ENCODE data around the gene POU5F1.
A peak's percentile ranks its signal among the peaks of the same experiment; 100 is the strongest.

POU5F1 gene

DNA sequence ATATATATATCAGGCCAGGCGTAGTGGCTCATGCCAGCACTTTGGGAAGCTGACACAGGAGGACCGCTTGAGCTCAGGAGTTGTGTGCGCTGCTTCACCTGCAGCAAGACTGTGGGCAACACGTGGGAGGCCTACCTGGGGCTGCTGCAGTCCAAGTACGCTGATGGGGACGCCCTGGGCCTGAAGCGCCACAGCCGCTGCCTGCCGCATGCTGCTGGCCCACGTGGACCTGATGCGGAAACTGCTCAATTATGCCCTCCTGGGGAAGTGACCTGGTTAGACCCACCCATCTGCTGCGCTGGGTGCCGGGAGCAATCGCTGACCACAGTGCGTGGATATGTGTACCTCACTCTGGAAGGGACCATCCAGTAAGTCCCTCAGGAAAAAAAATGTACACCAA, 29.8 kb downstream of the POU5F1 start:
- DNase-seq (ENCODE audit: low read depth, low spot score), result no peak

DNA sequence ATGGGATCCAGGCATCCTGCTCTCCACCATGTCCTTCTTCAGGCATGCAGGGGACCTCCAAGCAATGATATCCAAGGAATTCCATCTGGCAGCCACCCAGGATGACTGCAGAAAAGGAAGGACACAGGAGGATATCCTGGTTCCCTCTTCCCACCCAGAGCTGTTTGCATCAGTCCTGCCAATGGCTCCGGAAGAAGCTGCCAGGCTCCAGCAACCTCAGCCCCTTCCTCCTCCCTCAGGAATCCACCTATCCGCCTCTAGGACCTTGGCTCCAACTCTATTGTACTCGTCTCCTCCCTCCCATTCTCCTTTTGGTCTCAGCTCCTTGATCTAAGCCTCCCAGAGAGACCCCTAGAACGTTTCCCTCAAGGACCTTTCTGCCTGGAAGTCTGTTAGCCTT, 30.9 kb downstream of the POU5F1 start:
- DNase-seq (ENCODE audit: low read depth, low spot score), result peak; percentile 42

DNA sequence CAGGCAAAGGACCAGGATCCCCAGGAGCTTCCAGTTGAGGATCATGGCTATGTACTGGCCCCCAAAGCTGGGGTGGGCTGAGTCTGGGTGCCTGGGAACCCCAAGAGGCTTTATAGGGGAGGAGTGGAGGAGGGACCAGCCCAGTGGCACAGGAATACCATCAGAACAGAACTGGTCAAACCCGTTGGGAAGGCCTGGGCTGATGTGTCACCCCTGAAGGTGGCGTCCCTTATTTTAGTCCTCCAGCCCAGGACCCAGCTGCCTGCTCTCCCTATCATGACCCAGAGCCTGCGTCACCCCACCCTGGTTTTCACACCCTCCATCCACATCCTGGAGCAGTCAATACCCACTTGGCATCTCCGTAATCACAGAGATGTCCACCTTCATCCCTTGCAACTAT, 31.5 kb downstream of the POU5F1 start, which contains the start of gene PSORS1C2:
Gene PSORS1C2, minus strand, starts transcription at position 85 of the 400 bp plus-strand sequence. Its CDS starts 40 bp downstream, at position 45.
- DNase-seq (ENCODE audit: low read depth, low spot score), result no peak

DNA sequence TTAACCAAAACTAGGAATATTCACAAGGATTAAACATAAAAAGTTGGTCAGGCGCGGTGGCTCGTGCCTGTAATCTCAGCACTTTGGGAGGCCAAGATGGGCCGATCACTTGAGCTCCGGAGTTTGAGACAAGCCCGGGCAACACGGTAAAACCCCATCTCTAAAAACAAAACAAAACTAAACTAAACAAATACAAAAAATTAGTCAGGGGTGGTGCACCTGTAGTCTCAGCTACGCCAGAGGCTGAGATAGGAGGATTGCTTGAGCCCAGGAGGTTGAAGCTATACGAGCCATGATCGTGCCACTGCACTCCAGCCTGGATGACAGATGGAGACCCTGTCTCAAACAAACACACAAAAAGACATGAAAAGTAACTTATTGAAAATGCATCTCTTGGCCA, 34.8 kb downstream of the POU5F1 start:
- no peak for DNase-seq (ENCODE audit: low read depth, low spot score)

DNA sequence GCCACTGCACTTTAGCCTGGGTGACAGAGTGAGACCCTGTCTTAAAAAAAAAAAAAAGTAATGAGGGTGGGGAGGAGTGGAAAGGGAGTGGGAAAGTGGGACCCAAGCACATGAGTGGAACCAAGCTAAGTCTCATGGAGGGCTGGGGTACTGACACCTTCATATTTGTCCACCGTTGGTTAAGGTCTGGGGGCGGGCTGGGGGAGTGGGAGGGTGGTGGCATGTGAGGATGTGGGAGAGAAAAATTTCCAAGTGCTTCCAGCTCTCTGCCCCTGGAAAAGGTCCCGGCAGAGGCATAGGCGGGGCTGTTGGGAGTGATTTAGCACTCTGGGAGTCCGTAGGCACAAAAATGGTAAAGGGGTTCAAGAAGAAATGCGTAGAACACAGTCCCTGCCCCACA, 37.7 kb downstream of the POU5F1 start:
- DNase-seq (ENCODE audit: low read depth, low spot score), result no peak

DNA sequence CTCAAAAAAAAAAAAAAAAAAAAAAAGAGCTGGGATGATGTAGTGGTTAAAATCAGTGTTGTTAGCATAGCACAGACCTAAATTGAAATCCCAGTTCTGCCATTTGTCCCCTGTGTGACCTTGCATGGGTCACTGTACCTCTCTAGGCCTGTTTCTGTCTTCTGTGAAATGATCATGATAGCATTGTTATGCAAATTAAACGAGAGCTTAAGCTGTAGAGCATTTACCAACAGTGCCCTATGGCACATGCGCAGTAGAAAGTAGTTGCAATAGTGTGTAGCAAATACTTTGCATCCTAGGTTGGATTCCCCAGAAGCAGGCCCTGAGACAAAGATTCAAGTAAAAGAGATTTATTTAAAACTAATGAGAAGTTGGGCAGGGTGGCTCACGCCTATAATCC, 38.9 kb downstream of the POU5F1 start:
- no peak for DNase-seq (ENCODE audit: low read depth, low spot score)

DNA sequence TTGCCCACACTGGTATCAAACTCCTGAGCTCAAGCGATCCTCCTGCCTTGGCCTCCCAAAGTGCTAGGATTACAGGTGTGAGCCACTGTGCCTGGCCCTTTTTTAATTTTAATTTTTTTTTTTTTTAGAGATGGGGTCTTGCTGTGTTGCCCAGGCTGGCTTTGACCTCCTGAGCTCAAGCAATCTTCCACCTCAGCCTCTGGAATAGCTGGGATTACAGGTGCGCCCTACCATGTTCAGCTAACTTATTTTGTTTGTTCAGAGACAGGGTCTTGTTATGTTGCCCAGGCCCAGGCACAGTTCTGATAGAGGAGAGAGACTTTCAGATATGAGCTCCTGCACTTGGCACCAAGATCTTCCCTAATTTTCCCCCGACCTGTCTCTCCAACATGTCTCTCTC, 39.7 kb downstream of the POU5F1 start:
- no peak for DNase-seq (ENCODE audit: low read depth, low spot score)

DNA sequence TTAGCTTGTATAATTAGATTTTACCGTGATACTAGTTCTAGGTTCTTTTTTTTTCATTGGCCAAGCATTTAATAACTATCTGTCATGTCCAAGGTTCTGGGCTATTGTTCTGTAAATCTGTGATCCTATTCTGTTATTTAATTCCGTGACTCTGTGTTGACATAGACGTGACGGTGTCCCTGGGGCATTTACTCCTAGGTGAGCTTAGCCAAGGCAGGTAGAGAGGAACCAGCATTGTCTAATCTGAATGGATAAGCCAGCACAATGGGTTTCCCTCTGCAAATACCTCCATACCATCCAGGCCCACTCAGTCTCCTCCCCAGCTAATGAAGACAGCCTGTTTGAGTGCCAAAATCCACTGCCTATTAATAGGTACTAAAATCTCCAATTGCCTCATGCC, 41.4 kb downstream of the POU5F1 start:
- DNase-seq (ENCODE audit: low read depth, low spot score), result no peak

DNA sequence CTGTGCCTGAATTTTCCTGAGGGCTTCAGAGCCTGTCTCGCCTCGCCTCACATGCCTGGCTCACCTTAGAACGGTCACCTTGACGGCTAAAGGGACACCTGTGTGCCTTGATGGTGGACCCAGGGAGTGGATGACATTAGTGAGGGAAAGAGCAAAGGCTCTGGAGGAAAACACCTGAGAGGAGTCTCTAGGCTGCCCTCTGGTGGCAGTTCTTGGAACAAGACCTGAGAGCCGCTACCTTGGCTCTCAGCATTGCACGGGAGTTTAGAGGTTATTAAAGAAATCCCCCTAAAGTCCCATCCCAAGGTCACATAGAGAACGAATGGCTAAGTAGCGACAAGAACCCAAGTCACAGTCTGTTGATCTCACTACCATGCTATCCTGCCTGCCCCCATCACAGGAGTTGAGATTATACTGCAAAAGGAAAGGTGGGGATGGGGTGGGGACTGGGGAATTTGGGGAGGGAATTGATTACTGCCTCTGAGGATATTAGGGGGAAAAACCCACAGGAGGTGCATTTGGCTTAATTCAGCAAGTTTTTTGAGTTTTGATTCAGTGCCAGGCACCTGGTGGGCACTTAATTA, 42.3 kb downstream of the POU5F1 start:
- peak; percentile 72 for DNase-seq (ENCODE audit: low read depth, low spot score)

DNA sequence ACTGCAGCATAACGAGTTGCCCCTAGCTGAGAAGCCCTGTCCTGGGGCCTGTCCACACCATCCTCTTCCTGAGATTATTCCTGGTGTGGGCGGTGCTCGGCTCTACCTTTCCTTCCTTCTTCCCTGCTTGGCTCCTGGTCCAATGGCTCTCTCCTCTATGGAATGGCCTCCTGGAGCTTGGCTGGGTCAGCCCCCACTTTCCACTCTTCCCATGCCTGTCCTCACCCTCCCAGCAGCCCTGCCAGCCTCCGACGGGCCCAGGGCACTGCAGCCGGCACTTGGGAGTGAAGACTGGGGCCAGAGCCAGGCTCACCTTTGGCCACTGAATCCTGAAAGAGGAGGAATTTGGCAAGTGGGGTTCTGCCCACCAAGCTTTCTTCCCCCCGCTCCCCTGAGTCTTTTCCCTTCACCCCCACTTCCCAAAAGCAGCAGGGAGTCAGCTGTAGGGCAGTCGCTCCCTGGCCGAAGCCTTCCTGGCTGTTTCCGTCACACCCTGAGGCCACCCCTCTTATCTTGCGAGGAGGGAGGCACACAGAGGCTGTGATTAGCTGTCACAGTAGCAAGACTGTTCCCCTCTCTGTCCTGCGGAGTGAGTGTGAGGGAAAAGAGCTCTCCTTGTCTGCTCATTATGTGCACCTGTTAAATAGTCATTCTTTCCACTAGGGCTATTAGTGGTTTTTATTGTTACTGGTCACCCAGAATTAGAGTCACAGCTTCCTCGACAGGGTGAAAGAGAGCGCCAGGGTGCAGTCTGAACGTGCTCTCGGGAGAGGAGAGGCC, 43.9 kb downstream of the POU5F1 start:
- DNase-seq (ENCODE audit: low read depth, low spot score), result no peak

DNA sequence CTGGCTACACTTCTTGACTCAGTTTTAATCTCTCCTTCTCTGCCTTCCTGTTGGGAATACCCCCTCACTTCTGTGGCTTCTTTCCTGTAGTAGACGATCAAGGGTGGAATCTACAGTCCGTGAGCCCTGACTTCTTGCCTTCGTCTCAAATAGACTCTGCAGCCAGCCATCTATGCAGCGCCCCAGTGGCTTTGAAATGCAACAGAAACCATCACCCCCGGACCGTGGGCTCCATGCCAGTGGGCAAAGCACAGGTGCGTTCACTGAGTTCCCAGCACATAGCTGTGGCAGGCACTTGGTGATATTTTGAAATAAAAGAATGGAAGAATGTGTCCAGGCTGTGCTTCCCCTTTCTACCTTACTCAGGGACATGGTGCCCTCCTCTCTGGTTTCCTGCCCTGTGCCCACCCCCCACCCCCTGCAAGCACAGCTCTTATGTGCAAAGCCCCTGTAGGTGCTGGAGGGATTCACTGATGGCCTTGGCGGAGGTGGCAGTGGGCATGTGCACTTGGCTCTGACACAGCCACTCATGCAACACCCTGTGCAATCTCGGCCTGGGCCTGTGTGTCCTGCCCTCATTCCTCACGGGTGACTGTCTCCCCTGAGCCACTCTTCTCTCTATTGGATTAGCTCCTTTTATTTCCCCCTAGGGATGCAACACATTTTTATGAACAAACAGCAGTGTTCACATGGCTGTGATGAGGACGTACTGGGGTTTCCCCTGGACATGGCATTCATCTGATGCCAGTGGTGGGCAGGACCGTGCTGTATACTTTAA, 44.7 kb downstream of the POU5F1 start:
- peak; percentile 38 for DNase-seq (ENCODE audit: low read depth, low spot score)

DNA sequence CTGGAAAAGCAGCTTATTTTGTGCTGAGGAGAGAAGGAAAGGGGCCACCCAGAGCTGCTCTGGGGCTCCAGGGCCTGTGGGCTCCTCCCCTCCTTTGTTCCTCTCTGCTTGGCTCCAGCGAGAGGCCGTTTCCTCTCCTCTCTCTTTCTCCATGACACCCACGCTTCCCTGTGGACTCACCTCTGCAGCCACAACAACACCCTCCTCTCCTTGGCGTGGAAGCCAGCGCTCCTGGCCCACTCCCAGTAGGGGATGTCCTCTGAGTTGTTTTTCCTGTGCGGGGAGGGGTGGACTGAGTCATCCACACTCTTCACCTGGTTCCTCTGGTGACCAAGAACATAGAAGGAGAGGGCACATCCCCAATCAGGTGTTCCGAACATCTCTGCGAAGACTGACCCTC, 45.3 kb downstream of the POU5F1 start:
- DNase-seq (ENCODE audit: low read depth, low spot score), result peak; percentile 66

DNA sequence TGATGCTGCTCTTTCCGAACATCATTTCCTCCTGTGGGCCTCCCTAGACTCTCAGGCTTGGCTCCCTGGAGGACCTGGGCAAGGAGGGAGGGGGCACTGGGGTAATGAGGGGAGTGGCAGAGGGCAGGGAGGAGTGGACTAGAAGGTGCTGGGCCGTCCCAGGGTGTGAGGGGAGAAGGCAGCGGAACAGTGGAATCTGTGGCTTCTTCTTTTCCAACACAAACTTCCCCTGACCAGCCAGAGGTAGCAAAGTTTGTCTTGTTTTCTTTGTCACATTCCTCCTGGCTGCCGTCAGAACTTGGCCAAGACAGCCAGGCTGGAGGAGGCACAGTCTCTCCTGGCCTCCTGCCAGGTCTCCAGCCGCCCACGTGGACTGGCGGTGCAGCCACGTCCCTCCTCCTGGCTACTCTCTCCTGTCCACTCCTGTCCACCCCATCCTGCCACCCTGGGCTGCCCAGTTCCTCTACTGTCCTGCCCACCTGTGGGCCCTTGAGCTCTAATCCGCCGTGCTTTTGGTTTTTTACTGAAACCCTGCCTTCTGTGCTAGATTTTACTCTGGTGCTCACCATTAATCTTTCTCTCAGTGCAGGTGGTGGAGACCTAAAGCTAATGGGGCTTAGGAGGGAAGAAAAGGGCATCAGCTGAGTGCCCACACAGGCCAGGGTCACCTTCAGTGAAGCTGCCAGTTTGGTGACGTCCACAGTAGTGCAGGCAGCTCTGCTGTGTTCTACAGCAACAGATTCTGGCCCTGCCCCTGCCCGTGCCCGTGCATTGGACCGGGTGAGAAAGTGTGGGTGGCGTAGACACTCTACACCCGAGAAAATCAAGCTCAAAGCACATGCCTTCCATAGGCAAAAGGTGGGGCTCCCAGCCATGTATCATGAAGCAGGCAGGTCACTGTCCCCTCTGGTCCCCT, 47.4 kb downstream of the POU5F1 start:
- DNase-seq (ENCODE audit: low read depth, low spot score), result peak; percentile 97

DNA sequence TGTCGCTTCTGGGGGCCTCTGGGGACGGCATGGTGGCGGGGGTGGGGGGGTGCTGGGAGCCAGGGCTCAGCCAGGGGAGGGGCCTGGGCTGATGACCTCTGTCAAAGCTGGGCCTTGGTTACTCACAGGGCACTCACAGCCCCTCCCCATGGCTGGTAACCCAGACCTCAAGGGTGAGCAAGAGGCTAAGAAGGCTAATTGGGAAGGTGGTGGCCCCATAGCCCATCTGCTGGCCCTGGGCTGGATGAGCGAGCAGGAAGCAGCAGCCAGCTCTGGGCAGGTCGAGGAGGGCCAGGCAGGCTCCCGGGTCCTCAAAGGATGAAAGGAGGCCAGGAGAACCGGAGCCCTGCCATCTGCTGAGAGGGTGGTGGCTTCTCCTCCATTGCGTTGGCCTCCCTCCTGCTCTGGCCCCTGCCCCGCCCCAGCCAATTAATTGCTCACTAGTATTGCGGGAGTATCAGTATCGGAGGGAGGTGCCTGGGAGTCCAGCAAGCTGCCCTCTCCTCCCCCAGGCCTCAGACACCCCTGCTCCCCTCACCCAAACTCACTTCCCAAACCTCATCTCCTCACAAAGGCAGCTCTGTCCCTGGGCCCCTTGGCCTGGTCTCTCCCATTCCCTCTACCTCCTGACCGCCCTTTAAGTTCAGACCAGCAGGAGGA, 49.2 kb downstream of the POU5F1 start:
- DNase-seq (ENCODE audit: low read depth, low spot score), result no peak

DNA sequence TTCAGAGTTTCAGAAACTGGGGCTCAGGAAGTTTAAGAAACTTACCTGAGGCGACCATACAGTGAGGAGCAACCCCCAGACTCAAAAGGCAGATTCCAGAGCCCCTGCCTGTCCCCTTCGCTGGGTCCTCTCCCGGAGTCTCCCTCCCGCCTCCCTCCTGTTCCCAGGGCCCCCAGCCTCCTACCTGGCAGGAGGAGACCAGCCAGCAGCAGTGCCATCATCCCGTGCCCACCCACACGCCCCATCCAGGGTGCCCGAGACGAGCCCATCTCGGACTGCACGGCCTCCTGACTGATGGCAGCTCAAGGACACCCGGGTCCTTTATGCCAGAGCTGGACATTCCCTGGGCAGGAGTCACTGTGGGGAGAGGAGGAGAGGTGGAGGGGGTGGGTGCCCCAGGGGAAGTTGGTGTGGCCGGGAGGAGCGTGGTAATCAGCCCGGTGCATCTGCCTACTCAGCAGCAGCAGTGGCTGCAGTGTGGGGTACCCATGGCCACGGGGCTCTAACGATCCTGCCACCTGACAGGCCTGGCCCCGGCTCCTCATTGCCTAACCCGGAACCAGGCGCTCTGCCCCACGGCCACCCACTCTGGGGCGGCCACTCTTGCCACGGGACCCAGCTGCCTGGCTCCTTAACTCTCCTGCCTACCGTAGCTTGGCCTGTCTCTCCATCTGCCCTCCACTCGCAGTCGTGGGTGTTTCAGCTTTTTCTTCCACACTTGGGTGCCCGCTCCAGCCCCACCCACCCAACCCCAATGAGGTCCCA, 50.1 kb downstream of the POU5F1 start, which contains the start of gene CDSN:
Gene CDSN, minus strand, starts transcription at position 296 of the 765 bp plus-strand sequence. Its CDS starts 27 bp downstream, at position 269.
- no peak for DNase-seq (ENCODE audit: low read depth, low spot score)

DNA sequence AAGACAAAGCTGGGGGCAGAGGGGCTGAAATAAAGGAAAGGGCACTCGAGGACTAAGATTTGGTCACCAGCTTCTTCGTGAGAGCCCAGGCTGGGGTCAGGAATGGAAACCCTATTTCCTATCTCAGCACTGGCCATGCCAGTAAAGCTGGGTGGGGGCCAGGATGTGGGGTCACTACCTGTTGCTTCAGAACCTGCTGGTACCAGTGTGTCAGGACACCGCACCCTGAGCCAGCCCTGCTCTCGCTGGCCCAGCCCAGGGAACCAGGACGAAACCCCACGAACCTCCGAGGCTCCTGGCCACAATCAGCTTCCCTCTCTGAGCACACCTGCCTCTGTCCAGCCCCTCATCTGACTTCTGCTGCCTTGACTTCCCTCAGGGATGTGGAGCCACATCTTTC, 52.3 kb downstream of the POU5F1 start:
- no peak for DNase-seq (ENCODE audit: low read depth, low spot score)

DNA sequence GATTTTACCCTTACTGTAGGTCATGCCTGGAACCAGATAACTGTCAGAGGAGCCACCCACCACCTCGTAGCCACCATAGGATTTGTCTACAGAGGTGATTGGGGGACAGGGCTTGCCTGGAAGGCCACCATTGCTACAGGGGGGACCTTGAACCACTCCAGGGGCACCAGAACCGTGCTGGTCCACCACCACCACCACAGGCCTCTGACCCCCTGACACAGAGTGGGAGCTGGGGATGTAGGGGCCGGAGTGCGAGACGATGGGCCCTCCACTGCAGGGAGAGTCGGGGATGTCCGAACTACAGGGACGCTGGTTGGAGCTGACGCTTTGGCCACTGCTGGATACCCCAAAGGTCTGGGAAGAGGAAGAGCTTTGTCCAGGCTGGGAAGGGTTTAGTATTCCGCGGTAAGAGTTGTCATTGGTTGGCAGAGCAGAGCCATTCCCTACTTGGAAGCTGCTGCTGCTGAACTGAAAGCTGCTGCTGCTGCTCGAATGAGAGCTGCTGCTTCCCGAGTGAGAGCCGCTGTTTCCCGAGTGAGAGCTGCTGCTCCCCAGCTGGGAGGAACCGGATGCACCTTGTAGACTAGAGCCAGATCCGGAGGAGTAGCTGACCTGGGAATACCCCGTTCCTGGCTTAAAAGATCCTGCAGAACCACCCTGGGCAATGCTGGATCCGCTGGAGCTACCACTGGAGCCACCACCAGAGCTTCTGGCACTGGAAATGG, 53.7 kb downstream of the POU5F1 start:
- no peak for DNase-seq (ENCODE audit: low read depth, low spot score)

DNA sequence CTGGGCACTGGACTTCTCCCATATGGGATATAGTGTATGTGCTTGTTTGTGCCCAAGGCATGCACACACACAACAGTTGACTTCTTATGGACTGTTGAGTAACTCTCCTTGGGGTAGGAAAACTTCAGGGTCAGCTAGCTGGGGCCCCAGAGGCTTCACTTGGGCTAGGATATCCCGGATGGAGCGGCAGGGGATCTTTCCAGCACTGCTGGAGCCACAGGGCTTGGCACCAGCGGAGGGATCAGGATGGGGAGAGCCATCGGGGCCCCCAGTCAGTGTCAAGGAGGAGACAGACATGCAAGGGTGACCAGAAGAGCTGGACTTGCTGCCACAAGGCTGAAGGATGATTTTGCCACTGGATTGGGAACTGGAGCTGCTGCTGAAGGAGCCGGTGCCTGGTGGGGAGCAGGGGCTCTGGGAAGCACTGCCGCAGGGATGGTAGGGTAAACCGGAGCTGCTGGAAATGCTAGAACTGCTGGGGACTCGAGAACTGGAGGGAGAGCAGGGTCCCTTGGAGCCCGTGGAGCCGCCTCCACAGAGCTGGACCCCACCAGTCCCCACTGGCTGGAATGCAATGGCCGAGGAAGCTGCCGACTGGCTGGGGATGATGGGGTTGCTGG, 54.4 kb downstream of the POU5F1 start:
- DNase-seq (ENCODE audit: low read depth, low spot score), result no peak
